Left lung (tissue), 10 donors: Measurements from ENCODE around the gene TSEN34. TPM values are rescaled to one million over a fixed set of nuclear protein-coding genes. Genes with fewer than 3 reads are reported as not detected.
A peak's percentile ranks its signal among the peaks of the same experiment; 100 is the strongest.

Experiments used
- ATAC-seq: fragments of 200-7000 bp; cut with Tn5 transposase; one replicate; pipeline ENCODE4 v1.9.1; 2020; ENCODE audit warnings: moderate library complexity
- DNase-seq, 4 donors: peaks; one replicate each; pipeline ENCODE4 v3.0.0-alpha.2; 2013 to 2020
- H3K27ac ChIP-seq, 2 donors: fragments of 200-600 bp; sonication (generic) in 1 of 2; one replicate each; pipeline versions ENCODE4 v1.5.0 to v1.8.0; 2020 to 2021
- H3K27me3 ChIP-seq, 2 donors: fragments of 200-600 bp; sonication (generic) in 1 of 2; one replicate each; pipeline versions ENCODE4 v1.5.0 to v1.8.0; 2020 to 2021
- H3K36me3 ChIP-seq, 2 donors: fragments of 200-600 bp; sonication (generic) in 1 of 2; one replicate each; pipeline versions ENCODE4 v1.5.0 to v1.8.0; 2020 to 2021
- H3K4me1 ChIP-seq, 2 donors: fragments of 200-600 bp; one replicate each; pipeline ENCODE4 v1.8.0; 2021
- H3K4me3 ChIP-seq, 2 donors: fragments of 200-600 bp; sonication (generic) in 1 of 2; one replicate each; pipeline versions ENCODE4 v1.5.0 to v1.8.0; 2020 to 2021; ENCODE audit warnings: mild to moderate bottlenecking in 1 of 2
- H3K9me3 ChIP-seq, 2 donors: fragments of 200-600 bp; sonication (generic) in 1 of 2; one replicate each; pipeline versions ENCODE4 v1.5.0 to v1.8.0; 2020 to 2021
- intact Hi-C, 2 donors: fragments of 100-400 bp; cut with DNase I; formaldehyde crosslinking; loops; one replicate each; pipeline versions ENCODE4 v1.11.2 to v1.14.2; 2022
- polyA plus RNA-seq, 6 donors: library from polyadenylated mRNA; unstranded; fragments of 120-200 nt; gene quantifications; one replicate each; pipeline ENCODE4 v1.2.1, GENCODE V29; 2013; ENCODE audit not compliant: insufficient read length in 6 of 6
- total RNA-seq, 2 donors: library from RNA; stranded (reverse); fragmentation: NEBNext Ultra II Directional; extraction: Animal tissue kit (Norgen Biotek cat#: 25700); gene quantifications; one replicate each; pipeline ENCODE4 v1.2.1, GENCODE V29; 2021
- TF ChIP-seq, protein P1 (sequence below), 2 donors: fragments of 200-600 bp; sonication (generic) in 1 of 2; IDR thresholded peaks; one replicate each; pipeline versions ENCODE4 v1.5.0 to v1.8.0; 2021; ENCODE audit warnings: antibody characterized with exemption in 2 of 2
- donor health status: DM: no; HTN: yes; CAD: no.
- donor health status: DM: no; HTN: no; CAD: no.

The TSEN34 gene
- total and polyA plus RNA-seq, 8 donors = 32.2 to 60.6 (median 42.0) TPM

DNA sequence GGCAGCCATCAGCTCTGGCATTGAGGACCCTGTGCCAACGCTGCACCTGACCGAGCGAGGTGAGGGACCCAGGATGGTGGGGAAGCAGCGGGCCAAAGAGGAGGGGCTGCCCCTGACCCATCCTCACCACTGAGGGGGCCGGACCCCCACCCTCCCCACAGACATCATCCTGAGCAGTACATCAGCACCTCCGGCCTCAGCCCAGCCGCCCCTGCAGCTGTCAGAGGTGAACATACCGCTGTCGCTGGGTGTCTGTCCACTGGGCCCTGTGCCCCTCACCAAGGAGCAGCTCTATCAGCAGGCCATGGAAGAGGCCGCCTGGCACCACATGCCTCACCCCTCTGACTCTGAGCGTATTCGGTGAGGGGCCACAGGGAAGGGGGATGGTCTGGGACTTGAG is 38.8 kb upstream of the TSEN34 start:
- intact Hi-C loops = no loop called here
- no peak for DNase-seq
- peaks cover 0 to under 1% of the 10 kb centered on the region in 2 donors for H3K4me1 ChIP-seq
- H3K36me3 ChIP-seq = peaks cover 4 to 100% of the 10 kb centered on the region in 2 donors
- ATAC-seq = no peak
- TF ChIP-seq, protein P1, sequence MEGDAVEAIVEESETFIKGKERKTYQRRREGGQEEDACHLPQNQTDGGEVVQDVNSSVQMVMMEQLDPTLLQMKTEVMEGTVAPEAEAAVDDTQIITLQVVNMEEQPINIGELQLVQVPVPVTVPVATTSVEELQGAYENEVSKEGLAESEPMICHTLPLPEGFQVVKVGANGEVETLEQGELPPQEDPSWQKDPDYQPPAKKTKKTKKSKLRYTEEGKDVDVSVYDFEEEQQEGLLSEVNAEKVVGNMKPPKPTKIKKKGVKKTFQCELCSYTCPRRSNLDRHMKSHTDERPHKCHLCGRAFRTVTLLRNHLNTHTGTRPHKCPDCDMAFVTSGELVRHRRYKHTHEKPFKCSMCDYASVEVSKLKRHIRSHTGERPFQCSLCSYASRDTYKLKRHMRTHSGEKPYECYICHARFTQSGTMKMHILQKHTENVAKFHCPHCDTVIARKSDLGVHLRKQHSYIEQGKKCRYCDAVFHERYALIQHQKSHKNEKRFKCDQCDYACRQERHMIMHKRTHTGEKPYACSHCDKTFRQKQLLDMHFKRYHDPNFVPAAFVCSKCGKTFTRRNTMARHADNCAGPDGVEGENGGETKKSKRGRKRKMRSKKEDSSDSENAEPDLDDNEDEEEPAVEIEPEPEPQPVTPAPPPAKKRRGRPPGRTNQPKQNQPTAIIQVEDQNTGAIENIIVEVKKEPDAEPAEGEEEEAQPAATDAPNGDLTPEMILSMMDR (IDR thresholded peaks at IDR 0.05) = no peak
- H3K27ac ChIP-seq = no peak overlapping the region
- no peaks in the 10 kb centered on the region for H3K27me3 ChIP-seq
- H3K4me3 ChIP-seq = no peak overlapping the region
- H3K9me3 ChIP-seq = no peaks in the 10 kb centered on the region

DNA sequence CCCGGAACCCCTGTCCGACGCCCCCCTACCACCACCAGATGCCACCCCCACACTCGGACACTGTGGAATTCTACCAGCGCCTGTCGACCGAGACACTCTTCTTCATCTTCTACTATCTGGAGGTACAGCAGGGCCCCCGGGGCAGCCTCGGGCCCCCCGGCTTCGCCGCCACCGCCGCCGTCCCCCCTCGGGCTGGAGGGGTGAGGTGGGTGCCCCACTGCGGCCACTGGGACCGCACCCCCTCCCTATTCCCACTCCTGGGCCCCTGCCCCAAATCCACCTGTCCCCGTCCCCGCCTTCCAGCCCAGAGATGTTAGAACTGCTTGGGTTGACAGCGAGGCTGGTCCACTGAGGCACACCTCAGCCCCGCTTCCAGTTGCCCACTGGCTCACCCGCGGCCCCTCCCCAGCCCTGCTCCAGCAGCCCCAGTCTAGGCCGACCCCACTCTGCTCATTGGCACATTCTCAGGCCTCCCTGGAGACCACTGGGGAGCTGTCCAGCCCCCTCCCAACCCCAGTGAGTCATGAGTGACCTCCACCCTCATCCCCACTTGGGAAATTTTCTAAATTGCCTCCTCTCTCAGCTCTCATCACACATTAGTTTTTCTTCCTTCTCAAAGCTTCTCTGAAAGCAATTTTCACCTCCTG is 38.1 kb upstream of the TSEN34 start:
- ATAC-seq = no peak
- DNase-seq = no peak
- H3K36me3 ChIP-seq = peaks cover 4 to 100% of the 10 kb centered on the region in 2 donors
- no peak overlapping the region for H3K4me3 ChIP-seq
- H3K9me3 ChIP-seq = no peaks in the 10 kb centered on the region
- intact Hi-C loops = no loop called here
- no peaks in the 10 kb centered on the region for H3K27me3 ChIP-seq
- TF ChIP-seq, protein P1 (IDR thresholded peaks at IDR 0.05) = no peak
- peaks cover 2 to 7% of the 10 kb centered on the region in 2 donors for H3K4me1 ChIP-seq
- peak overlapping the region in 1 of 2 donors; percentile 18 for H3K27ac ChIP-seq

DNA sequence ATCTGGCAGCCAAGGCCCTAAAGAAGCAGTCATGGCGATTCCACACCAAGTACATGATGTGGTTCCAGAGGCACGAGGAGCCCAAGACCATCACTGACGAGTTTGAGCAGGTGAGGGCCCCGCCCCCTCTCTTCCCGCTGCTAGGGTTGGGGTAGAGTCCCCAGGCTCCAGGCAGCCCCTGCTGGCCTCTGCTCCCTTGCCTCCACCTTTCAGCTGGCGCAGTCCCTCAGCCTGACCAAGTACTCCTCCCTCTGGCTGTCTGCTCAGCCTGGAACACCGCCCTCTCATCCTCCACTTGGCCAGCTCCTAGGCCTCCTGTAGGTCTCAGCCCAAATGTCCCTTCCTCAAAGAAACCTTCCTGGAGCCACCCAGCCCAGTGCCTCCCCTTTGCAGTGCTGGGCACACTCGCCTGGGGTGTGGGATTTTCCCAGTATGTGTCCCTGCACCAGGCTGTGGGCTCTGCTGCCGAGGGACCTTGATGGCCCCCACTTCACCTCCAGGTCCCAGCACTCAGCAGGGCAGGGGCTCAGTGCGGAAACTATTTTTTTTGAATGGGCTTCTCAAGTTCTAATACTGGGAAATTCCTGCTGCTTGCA is 37.3 kb upstream of the TSEN34 start:
- peaks cover under 1 to 94% of the 10 kb centered on the region in 2 donors for H3K36me3 ChIP-seq

DNA sequence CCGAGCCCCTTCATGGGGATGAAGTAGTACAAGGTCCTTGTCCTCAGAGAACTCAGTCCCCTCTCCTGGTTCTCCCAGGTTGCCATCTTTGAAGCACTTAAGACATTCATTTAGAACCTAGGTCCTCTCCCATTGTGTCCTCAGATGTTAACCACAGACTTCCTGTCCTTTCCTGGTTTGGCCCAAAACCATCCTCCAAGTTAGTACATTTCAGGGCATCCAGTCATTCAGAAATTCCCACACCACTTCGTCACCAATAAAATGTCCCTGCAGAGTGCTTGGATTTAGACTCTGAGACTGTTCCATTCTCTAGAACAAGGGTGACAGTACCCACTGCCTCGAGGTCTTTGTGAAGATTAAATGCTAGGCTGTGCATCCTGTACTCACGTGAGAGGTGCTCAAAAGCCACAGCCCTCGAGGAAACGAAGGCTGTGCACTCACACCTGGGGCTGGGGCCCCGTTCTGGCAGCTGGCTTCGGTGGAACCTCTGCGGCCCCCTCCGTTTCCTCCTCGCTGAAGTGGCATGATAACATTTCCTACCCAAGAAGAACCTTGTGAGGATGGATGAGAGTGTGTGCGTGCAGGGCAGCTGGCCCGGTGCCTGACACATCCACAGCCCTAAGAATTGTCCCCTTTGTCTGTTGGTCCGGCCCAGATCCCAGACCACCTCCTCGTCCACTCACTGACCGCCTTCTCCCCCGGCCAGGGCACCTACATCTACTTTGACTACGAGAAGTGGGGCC is 36.3 kb upstream of the TSEN34 start:
- peaks cover 0 to 85% of the 10 kb centered on the region in 2 donors for H3K36me3 ChIP-seq
- no peak overlapping the region for H3K27ac ChIP-seq
- DNase-seq = no peak
- peaks cover 13 to 19% of the 10 kb centered on the region in 2 donors for H3K4me1 ChIP-seq
- intact Hi-C loops = no loop called here
- no peak overlapping the region for H3K4me3 ChIP-seq
- no peaks in the 10 kb centered on the region for H3K27me3 ChIP-seq
- TF ChIP-seq, protein P1 (IDR thresholded peaks at IDR 0.05) = no peak
- no peaks in the 10 kb centered on the region for H3K9me3 ChIP-seq
- ATAC-seq = no peak

More for the DNA sequence above, 37.3 kb upstream of the TSEN34 start:
- no peaks in the 10 kb centered on the region for H3K27me3 ChIP-seq
- TF ChIP-seq, protein P1 (IDR thresholded peaks at IDR 0.05) = no peak
- DNase-seq (no peak), ATAC-seq (no peak)
- H3K9me3 ChIP-seq = no peaks in the 10 kb centered on the region
- peak overlapping the region in 1 of 2 donors; percentile 18 for H3K27ac ChIP-seq
- peaks cover 10 to 15% of the 10 kb centered on the region in 2 donors for H3K4me1 ChIP-seq
- intact Hi-C loops = no loop called here
- H3K4me3 ChIP-seq = no peak overlapping the region

DNA sequence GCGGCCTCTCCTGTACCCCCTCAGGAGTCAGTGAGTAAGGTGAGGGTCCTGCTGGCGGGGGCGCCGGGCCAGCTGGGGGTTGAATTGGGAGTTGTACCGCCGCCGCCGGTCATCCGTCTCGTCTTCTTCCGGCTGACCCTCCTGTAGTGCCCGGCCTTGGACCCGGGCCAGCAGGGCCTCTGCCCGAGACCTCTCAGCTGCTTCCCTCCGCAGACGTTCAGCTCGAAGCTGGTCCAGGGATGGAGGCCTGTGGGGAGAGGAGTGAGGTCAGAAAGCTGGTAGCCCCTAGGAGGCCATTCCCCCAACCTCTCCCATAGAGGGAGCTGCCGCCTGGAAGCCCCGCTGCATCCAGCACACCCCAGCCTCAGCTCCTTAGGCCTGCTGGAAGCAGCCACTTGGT is 35.4 kb upstream of the TSEN34 start:
- H3K27me3 ChIP-seq = no peaks in the 10 kb centered on the region
- no peaks in the 10 kb centered on the region for H3K9me3 ChIP-seq
- intact Hi-C loops = no loop called here
- ATAC-seq (no peak), DNase-seq (no peak)
- H3K36me3 ChIP-seq = peaks cover 0 to 76% of the 10 kb centered on the region in 2 donors
- H3K27ac ChIP-seq = no peak overlapping the region
- no peak overlapping the region for H3K4me3 ChIP-seq
- H3K4me1 ChIP-seq = peaks cover 16 to 26% of the 10 kb centered on the region in 2 donors
- TF ChIP-seq, protein P1 (IDR thresholded peaks at IDR 0.05) = no peak
